ENCODE measurements around the gene KBTBD13. TPM values are rescaled to one million over a fixed set of nuclear protein-coding genes. Genes with fewer than 3 reads are reported as not detected.

KBTBD13 gene
- total and polyA plus RNA-seq, 11 donors, result 0.78 to 11.8 (median 4.2) TPM

DNA sequence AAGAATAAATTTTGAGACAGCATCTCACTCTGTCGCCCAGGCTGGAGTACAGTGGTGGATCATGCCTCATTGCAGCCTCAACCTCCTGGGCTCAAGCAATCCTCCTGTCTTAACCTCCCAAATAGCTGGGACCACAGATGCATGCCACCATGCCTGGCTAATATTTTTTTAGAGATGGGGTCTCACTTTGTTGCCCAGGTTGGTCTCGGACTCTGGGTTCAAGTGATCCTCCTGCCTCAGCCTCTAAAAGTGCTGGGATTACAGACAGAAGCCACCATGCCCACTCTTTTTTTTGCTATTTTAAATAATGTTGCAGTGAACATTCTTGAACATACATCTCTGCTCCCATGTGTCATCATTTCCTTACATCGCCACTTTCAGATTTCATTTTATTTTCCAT is 38.1 kb upstream of the KBTBD13 start:
- WGBS, 4 donors, result 91 to 96% (median 94%) methylated on average over 3 of the region's 3 CpGs
- TF ChIP-seq, protein P1, sequence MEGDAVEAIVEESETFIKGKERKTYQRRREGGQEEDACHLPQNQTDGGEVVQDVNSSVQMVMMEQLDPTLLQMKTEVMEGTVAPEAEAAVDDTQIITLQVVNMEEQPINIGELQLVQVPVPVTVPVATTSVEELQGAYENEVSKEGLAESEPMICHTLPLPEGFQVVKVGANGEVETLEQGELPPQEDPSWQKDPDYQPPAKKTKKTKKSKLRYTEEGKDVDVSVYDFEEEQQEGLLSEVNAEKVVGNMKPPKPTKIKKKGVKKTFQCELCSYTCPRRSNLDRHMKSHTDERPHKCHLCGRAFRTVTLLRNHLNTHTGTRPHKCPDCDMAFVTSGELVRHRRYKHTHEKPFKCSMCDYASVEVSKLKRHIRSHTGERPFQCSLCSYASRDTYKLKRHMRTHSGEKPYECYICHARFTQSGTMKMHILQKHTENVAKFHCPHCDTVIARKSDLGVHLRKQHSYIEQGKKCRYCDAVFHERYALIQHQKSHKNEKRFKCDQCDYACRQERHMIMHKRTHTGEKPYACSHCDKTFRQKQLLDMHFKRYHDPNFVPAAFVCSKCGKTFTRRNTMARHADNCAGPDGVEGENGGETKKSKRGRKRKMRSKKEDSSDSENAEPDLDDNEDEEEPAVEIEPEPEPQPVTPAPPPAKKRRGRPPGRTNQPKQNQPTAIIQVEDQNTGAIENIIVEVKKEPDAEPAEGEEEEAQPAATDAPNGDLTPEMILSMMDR (IDR thresholded peaks at IDR 0.05), result no peak
- TF ChIP-seq POLR2A (IDR thresholded peaks at IDR 0.05), result no peak
- Histone ChIP-seq H3K36me3 (no peaks in the 10 kb centered on the region), H3K27ac (no peak overlapping the region), H3K4me3 (no peak overlapping the region), H3K4me1 (peaks cover 0 to 14% (median 0%) of the 10 kb centered on the region in 12 donors), H3K9me3 (no peaks in the 10 kb centered on the region), H3K27me3 (no peaks in the 10 kb centered on the region)
- no peak for DNase-seq
- intact Hi-C loops (cut with DNase I), result loop anchor here in 4 of 10 donors (10.0 kb wide), 3 partner anchors 46 to 256 kb away; partner anchors contain the start of gene RNU5A-1 (in 1 of the 4)
- ATAC-seq, result no peak

DNA sequence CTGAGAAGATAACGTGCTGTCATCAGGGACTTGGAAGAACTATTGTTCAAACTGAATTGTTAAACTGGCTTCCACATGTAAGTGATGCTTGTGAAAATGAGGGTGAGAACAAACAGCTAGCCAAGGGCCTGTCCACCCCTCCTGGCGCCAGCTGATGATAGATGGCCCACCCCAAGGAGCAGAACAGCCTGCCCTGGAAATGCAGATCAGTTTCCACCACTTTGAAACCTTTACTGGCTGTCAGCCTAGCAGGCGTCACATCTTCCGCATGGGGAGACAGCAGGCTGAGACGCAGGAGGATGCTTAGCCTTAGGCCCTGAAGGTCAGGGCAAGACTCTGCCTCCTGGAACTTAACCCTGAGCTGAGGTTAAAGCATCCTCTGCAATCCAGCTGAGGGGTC is 37.7 kb upstream of the KBTBD13 start:
- Histone ChIP-seq H3K4me3 (no peak overlapping the region), H3K27ac (no peak overlapping the region), H3K9me3 (no peaks in the 10 kb centered on the region), H3K27me3 (no peaks in the 10 kb centered on the region), H3K4me1 (peaks cover 0 to 10% (median 0%) of the 10 kb centered on the region in 12 donors), H3K36me3 (no peaks in the 10 kb centered on the region)
- DNase-seq (no peak), ATAC-seq (no peak)
- 69 to 77% (median 73%) methylated on average over 3 to 5 of the region's 5 CpGs for WGBS, 4 donors
- intact Hi-C loops (cut with DNase I), result loop anchor here in 4 of 10 donors (10.0 kb wide), 3 partner anchors 46 to 256 kb away; partner anchors contain the start of gene RNU5A-1 (in 1 of the 4)
- no peak for TF ChIP-seq POLR2A (IDR thresholded peaks at IDR 0.05)
- TF ChIP-seq, protein P1 (IDR thresholded peaks at IDR 0.05), result no peak

DNA sequence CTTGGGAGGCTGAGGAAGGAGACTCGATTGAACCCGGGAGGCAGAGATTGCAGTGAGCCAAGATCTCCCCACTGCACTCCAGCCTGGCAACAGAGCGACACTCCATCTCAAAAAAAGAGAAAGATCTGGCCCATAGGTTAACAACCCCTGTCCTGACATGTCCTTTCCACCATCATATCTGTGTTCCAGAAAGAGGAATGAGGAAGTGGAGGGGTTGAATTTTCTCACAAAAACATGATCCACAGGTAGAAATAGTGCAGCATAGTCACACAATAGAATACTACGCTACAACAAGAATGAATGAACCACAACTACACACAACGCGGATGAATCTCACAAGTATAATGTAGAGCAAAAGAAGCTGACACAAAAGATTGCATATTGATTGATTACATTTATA is 36.1 kb upstream of the KBTBD13 start:
- 90 to 93% (median 92%) methylated on average over 6 of the region's 6 CpGs for WGBS, 4 donors
- Histone ChIP-seq H3K27ac (no peak overlapping the region), H3K9me3 (no peaks in the 10 kb centered on the region), H3K4me1 (peaks cover 0 to 14% (median 0%) of the 10 kb centered on the region in 12 donors), H3K4me3 (no peak overlapping the region), H3K27me3 (no peaks in the 10 kb centered on the region), H3K36me3 (no peaks in the 10 kb centered on the region)
- ATAC-seq (no peak), DNase-seq (no peak)
- TF ChIP-seq, protein P1 (IDR thresholded peaks at IDR 0.05), result no peak
- TF ChIP-seq POLR2A (IDR thresholded peaks at IDR 0.05), result no peak
- intact Hi-C loops (cut with DNase I), result loop anchor here in 1 of 10 donors (10.0 kb wide), 1 partner anchor 234 kb away; no protein-coding TSS in a partner anchor

DNA sequence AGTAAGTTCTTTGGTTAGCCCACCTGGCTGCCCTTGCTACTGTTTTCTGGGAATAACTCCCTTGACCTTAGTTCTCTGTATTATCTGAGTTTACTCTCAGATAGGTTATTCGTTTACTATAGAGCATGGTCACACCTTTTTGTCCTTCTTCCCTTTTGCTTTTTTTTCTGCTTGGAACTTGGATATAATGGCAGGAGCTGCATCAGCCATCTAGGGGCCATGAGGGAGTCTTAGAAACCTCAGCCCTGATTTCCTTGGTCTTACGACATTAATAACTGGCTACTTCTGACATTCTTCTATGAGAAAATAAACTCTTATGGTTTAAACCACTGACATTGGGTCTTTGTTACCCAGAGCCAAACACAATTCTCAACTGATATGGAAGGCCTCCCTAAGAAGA is 34.8 kb upstream of the KBTBD13 start:
- Histone ChIP-seq H3K27me3 (no peaks in the 10 kb centered on the region), H3K36me3 (no peaks in the 10 kb centered on the region), H3K4me3 (no peak overlapping the region), H3K4me1 (peaks cover 0 to 17% (median 0%) of the 10 kb centered on the region in 12 donors), H3K9me3 (no peaks in the 10 kb centered on the region), H3K27ac (no peak overlapping the region)
- DNase-seq (no peak), ATAC-seq (no peak)
- 93 to 97% (median 95%) methylated on average over 2 of the region's 2 CpGs for WGBS, 4 donors
- intact Hi-C loops (cut with DNase I), result loop anchor here in 1 of 10 donors (10.0 kb wide), 1 partner anchor 233 kb away; no protein-coding TSS in a partner anchor
- TF ChIP-seq, protein P1 (IDR thresholded peaks at IDR 0.05), result no peak
- TF ChIP-seq POLR2A (IDR thresholded peaks at IDR 0.05), result no peak

Data from heart left ventricle (tissue), 16 donors.